Endodermal cell (in vitro differentiated cells): ENCODE results near the gene NUDT22. TPM values are rescaled to one million over a fixed set of nuclear protein-coding genes. Genes with fewer than 3 reads are reported as not detected.

Experiments used
- DNase-seq: peaks from one replicate; pipeline ENCODE4 v3.0.0-alpha.2; 2017
- H3K27ac ChIP-seq: 2 replicates; pipeline ENCODE4 v1.5.1; 2013; ENCODE audit warnings: mild to moderate bottlenecking, low read depth, low read length, moderate library complexity
- H3K27me3 ChIP-seq: 2 replicates; pipeline ENCODE4 v1.6.1; 2013; ENCODE audit warnings: mild to moderate bottlenecking, low read length, moderate library complexity; ENCODE audit not compliant: insufficient read depth, control insufficient read depth, poor library complexity, severe bottlenecking
- H3K36me3 ChIP-seq: 2 replicates; pipeline ENCODE4 v1.7.0; 2013; ENCODE audit warnings: mild to moderate bottlenecking, low read length, moderate library complexity; ENCODE audit not compliant: control insufficient read depth, insufficient read depth
- H3K4me1 ChIP-seq: one replicate; pipeline ENCODE4 v1.7.0; 2013; ENCODE audit warnings: low read length; ENCODE audit not compliant: control insufficient read depth, insufficient read depth
- H3K4me3 ChIP-seq: 2 replicates; pipeline ENCODE4 v1.5.1; 2013; ENCODE audit warnings: mild to moderate bottlenecking, low read length, moderate library complexity
- H3K9ac ChIP-seq: 2 replicates; pipeline ENCODE4 v1.6.1; 2013; ENCODE audit warnings: mild to moderate bottlenecking, low read length, moderate library complexity; ENCODE audit not compliant: poor library complexity, severe bottlenecking; ENCODE audit errors: extremely low read depth
- H3K9me3 ChIP-seq: 2 replicates; pipeline ENCODE4 v1.6.1; 2013; ENCODE audit warnings: mild to moderate bottlenecking, low read length, moderate library complexity; ENCODE audit not compliant: control insufficient read depth
- H3K27ac Mint-ChIP-seq: 2 replicates; pipeline ENCODE4 v1.8.0; 2020; ENCODE audit warnings: mixed read lengths
- H3K27me3 Mint-ChIP-seq: 2 replicates; pipeline ENCODE4 v1.8.0; 2021; ENCODE audit warnings: mild to moderate bottlenecking, mixed read lengths; ENCODE audit not compliant: insufficient read depth
- H3K36me3 Mint-ChIP-seq: 2 replicates; pipeline ENCODE4 v1.8.0; 2020; ENCODE audit warnings: low read depth, mixed read lengths
- H3K4me1 Mint-ChIP-seq: 2 replicates; pipeline ENCODE4 v1.8.0; 2020; ENCODE audit warnings: mixed read lengths
- H3K4me3 Mint-ChIP-seq: 2 replicates; pipeline ENCODE4 v1.8.0; 2020; ENCODE audit warnings: mild to moderate bottlenecking, moderate library complexity, mixed read lengths
- H3K9me3 Mint-ChIP-seq: 2 replicates; pipeline ENCODE4 v1.8.0; 2020; ENCODE audit warnings: mild to moderate bottlenecking, mixed read lengths
- CTCF ChIP-seq: fragments of 200-600 bp; sonication (generic); conservative IDR thresholded peaks from 2 replicates; pipeline ENCODE4 v1.5.0; 2021; ENCODE audit warnings: antibody characterized with exemption, mild to moderate bottlenecking
- WGBS, 2 experiments: methylation state at CpG; one replicate each; pipeline versions ENCODE4 v1.1.5 to v1.1.7; 2013; ENCODE audit warnings: missing lambda C conversion rate in 2 of 2, mixed read lengths in 1 of 2; ENCODE audit not compliant: insufficient coverage in 1 of 2, insufficient read length in 1 of 2; 5-methylcytosine and 5-hydroxymethylcytosine counted together
- total RNA-seq, 2 donors: library from RNA; stranded (reverse); fragmentation: NEBNext Ultra II Directional in 1 of 2; extraction: Animal tissue kit (Norgen Biotek cat#: 25700) in 1 of 2; gene quantifications; 2 replicates in 1 of 2; 3 replicates in 1 of 2; pipeline ENCODE4 v1.2.1, GENCODE V29; 2021

NUDT22 gene
- total RNA-seq, 2 donors from 2014 or later = 54.4 to 55.9 TPM

- Histone ChIP-seq H3K36me3 (peaks cover 78% of the 10 kb centered on the region), H3K4me3 (no peak overlapping the region), H3K9me3 (no peaks in the 10 kb centered on the region), H3K4me1 (peaks cover 3% of the 10 kb centered on the region), H3K27ac (no peak overlapping the region), H3K27me3 (no peaks in the 10 kb centered on the region), H3K9ac (no peak overlapping the region)
- H3K27ac Mint-ChIP-seq = no peak overlapping the region
- no peaks in the 10 kb centered on the region for H3K27me3 Mint-ChIP-seq
- peaks cover 59% of the 10 kb centered on the region for H3K36me3 Mint-ChIP-seq
- H3K4me1 Mint-ChIP-seq = no peaks in the 10 kb centered on the region
- 88 to 94% methylated on average over 24 to 27 of the region's 27 CpGs for WGBS, 2 experiments
- no peak for TF ChIP-seq CTCF
- no peaks in the 10 kb centered on the region for H3K9me3 Mint-ChIP-seq
- no peak overlapping the region for H3K4me3 Mint-ChIP-seq
- no peak for DNase-seq
Measured at GRCh38 chr11:64203421-64204079, 22.5 kb upstream of the NUDT22 start.

- Mint-ChIP-seq H3K4me1 (no peaks in the 10 kb centered on the region), H3K4me3 (no peak overlapping the region), H3K9me3 (no peaks in the 10 kb centered on the region), H3K27me3 (no peaks in the 10 kb centered on the region), H3K36me3 (peaks cover 58% of the 10 kb centered on the region), H3K27ac (peak overlapping the region; percentile 74)
- no peaks in the 10 kb centered on the region for H3K9me3 ChIP-seq
- H3K9ac ChIP-seq = no peak overlapping the region
- TF ChIP-seq CTCF = no peak
- 95% methylated on average over 16 of the region's 16 CpGs; no CpG with 5 or more reads in 1 of the 2 experiments for WGBS, 2 experiments
- H3K4me1 ChIP-seq = peaks cover 3% of the 10 kb centered on the region
- H3K36me3 ChIP-seq = peaks cover 73% of the 10 kb centered on the region
- H3K27ac ChIP-seq = no peak overlapping the region
- H3K27me3 ChIP-seq = no peaks in the 10 kb centered on the region
- H3K4me3 ChIP-seq = no peak overlapping the region
- no peak for DNase-seq
Measured at GRCh38 chr11:64204080-64204440, 22.0 kb upstream of the NUDT22 start.

GRCh38 chr11:64204464-64204989 is 21.5 kb upstream of the NUDT22 start:
- Mint-ChIP-seq H3K27me3 (no peaks in the 10 kb centered on the region), H3K4me1 (no peaks in the 10 kb centered on the region), H3K36me3 (peaks cover 58% of the 10 kb centered on the region), H3K9me3 (no peaks in the 10 kb centered on the region), H3K27ac (peak overlapping the region; percentile 74), H3K4me3 (no peak overlapping the region)
- Histone ChIP-seq H3K4me3 (no peak overlapping the region), H3K9ac (no peak overlapping the region), H3K27ac (no peak overlapping the region), H3K27me3 (no peaks in the 10 kb centered on the region), H3K9me3 (no peaks in the 10 kb centered on the region), H3K36me3 (peaks cover 70% of the 10 kb centered on the region), H3K4me1 (peaks cover 3% of the 10 kb centered on the region)
- peak; percentile 92 for DNase-seq
- 88% methylated on average over 7 of the region's 7 CpGs; no CpG with 5 or more reads in 1 of the 2 experiments for WGBS, 2 experiments
- TF ChIP-seq CTCF = peak; percentile 83
